ENCODE results near the gene MAEA. TPM values are rescaled to one million over a fixed set of nuclear protein-coding genes. Genes with fewer than 3 reads are reported as not detected.
A peak's percentile ranks its signal among the peaks of the same experiment; 100 is the strongest.

MAEA gene
- total RNA-seq, 4 donors from 2014 or later: 66.2 to 140 (median 83.2) TPM

DNA sequence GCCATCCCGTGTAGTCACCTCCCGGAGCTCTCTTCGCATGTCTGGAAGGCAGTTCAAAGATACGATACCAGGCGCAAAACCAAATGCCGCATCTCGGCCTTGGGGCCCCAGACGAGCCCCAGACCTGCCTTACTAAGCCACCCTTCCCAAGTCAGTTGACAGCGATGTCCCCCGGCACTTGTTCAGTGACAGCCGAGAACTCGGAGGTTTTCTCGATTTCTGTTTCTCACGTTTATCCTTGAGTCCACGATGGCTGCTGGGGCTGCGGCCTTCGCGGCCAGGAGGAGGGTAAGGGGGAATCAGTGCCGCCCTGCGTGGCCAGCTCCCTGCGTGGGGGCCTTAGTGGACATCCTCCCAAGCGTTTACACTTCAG, 7.3 kb downstream of the MAEA start:
- Histone ChIP-seq H3K27me3 (no peaks in the 10 kb centered on the region), H3K36me3 (peaks cover 0 to 48% (median 0%) of the 10 kb centered on the region in 3 donors), H3K27ac (no peak overlapping the region), H3K9me3 (no peaks in the 10 kb centered on the region), H3K4me3 (no peak overlapping the region), H3K4me1 (peaks cover 0 to 86% (median 22%) of the 10 kb centered on the region in 4 donors)
- DNase-seq (ENCODE audit: low spot score in 2 of 2): no peak
- WGBS, 2 donors: 89% methylated on average over 22 of the region's 22 CpGs
- TF ChIP-seq POLR2A (IDR thresholded peaks at IDR 0.05): no peak

- DNase-seq (ENCODE audit: low spot score in 2 of 2): no peak
- WGBS, 2 donors: 91 to 92% methylated on average over 32 of the region's 32 CpGs
- peaks cover 0 to 80% (median 16%) of the 10 kb centered on the region in 4 donors for H3K4me1 ChIP-seq
Measured at GRCh38 chr4:1297456-1298325, 8.0 kb downstream of the MAEA start.

DNA sequence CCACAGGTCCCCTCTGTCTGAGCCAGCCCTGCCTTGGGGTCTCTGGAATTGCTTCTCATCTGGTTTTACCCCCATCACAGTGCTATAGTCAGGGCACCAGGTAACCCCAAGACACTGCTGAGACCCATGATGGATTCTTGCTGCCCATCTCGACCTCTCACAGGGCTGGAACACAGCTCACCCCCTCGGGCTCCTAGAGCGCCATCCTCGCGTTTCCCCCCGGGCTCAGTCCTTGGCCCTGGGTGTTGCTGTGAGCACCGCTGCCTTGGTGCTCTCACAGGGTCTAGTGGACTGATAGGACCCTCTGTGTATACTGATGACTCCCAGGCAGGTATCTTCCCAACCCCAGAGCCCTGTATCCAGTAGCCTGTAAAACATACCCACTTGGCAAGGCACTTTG, 8.8 kb downstream of the MAEA start:
- H3K9me3 ChIP-seq: no peaks in the 10 kb centered on the region
- DNase-seq (ENCODE audit: low spot score in 2 of 2): no peak
- 92 to 96% methylated on average over 7 of the region's 7 CpGs for WGBS, 2 donors

More at GRCh38 chr4:1297456-1298325, 8.0 kb downstream of the MAEA start:
- Histone ChIP-seq H3K27ac (no peak overlapping the region), H3K27me3 (no peaks in the 10 kb centered on the region), H3K4me3 (no peak overlapping the region), H3K9me3 (no peaks in the 10 kb centered on the region), H3K36me3 (peaks cover 0 to 48% (median 0%) of the 10 kb centered on the region in 3 donors)
- no peak for TF ChIP-seq EP300 (IDR thresholded peaks at IDR 0.05)
- TF ChIP-seq, protein P1, sequence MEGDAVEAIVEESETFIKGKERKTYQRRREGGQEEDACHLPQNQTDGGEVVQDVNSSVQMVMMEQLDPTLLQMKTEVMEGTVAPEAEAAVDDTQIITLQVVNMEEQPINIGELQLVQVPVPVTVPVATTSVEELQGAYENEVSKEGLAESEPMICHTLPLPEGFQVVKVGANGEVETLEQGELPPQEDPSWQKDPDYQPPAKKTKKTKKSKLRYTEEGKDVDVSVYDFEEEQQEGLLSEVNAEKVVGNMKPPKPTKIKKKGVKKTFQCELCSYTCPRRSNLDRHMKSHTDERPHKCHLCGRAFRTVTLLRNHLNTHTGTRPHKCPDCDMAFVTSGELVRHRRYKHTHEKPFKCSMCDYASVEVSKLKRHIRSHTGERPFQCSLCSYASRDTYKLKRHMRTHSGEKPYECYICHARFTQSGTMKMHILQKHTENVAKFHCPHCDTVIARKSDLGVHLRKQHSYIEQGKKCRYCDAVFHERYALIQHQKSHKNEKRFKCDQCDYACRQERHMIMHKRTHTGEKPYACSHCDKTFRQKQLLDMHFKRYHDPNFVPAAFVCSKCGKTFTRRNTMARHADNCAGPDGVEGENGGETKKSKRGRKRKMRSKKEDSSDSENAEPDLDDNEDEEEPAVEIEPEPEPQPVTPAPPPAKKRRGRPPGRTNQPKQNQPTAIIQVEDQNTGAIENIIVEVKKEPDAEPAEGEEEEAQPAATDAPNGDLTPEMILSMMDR (IDR thresholded peaks at IDR 0.05): no peak
- TF ChIP-seq POLR2A (IDR thresholded peaks at IDR 0.05): no peak

GRCh38 chr4:1299301-1299860, 9.7 kb downstream of the MAEA start:
- WGBS, 2 donors: 76 to 83% methylated on average over 15 of the region's 15 CpGs
- Histone ChIP-seq H3K36me3 (peaks cover 0 to 48% (median 0%) of the 10 kb centered on the region in 3 donors), H3K4me1 (peaks cover 0 to 63% (median 6%) of the 10 kb centered on the region in 4 donors), H3K9me3 (no peaks in the 10 kb centered on the region), H3K27me3 (no peaks in the 10 kb centered on the region), H3K27ac (peak overlapping the region in 1 of 4 donors; percentile 27), H3K4me3 (no peak overlapping the region)
- TF ChIP-seq POLR2A (IDR thresholded peaks at IDR 0.05) (no peak), EP300 (IDR thresholded peaks at IDR 0.05) (no peak)
- TF ChIP-seq, protein P1 (IDR thresholded peaks at IDR 0.05): no peak
- no peak for DNase-seq (ENCODE audit: low spot score in 2 of 2)

More for the DNA sequence above, 8.8 kb downstream of the MAEA start:
- Histone ChIP-seq H3K4me1 (peaks cover 0 to 72% (median 15%) of the 10 kb centered on the region in 4 donors), H3K27me3 (no peaks in the 10 kb centered on the region), H3K36me3 (peaks cover 0 to 48% (median 0%) of the 10 kb centered on the region in 3 donors), H3K4me3 (no peak overlapping the region), H3K27ac (no peak overlapping the region)
- no peak for TF ChIP-seq EP300 (IDR thresholded peaks at IDR 0.05)
- TF ChIP-seq, protein P1 (IDR thresholded peaks at IDR 0.05): no peak
- TF ChIP-seq POLR2A (IDR thresholded peaks at IDR 0.05): no peak

DNA sequence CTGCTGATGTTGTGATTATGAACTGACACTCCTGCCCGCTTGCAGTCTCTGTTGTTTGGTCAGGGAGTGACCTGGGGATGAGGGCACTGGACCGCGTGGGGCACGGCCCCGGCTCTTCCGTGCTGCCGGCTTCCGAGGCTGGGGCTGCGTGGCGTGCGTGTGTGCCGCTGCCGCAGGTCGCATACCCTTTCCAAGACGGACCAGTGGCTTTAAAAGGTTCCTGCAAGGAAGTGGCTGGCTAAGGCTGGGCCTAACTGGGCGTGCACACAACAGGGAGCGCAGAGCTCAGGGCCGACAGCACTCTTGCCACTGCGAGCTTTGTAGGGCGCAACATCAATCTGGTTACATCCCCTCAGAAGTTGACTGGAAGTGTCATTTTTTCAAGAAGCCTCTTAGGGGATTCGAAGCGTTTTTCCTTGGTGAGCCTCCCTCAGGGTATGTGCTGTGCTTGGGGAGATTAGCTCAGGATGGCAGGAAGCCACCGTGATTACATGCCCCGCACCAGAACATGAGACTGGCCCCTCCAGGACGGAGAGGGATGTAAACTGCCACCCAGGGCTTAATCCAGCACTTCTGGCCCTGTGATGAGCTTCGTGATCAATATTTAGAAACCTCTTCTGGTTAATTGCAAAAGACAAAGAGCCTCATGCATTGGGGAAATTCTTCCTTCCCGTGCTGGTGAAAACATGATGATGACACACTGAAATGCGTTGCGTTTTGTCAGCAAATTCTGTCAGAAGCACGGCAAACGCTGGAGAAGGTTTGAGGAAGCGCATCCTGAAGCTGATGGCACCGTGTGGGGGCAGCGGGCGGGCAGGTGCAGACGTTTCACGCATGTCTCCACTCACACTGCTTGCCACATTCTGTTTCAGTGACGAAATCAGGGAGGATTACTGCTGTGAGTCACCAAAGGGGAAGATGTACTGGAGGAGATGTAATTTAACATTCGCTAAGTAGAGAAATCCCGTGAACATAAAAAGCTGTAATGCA, 11.1 kb downstream of the MAEA start:
- no peaks in the 10 kb centered on the region for H3K9me3 ChIP-seq
- H3K4me1 ChIP-seq: peaks cover 0 to 54% (median 2%) of the 10 kb centered on the region in 4 donors
- TF ChIP-seq, protein P1 (IDR thresholded peaks at IDR 0.05): no peak
- TF ChIP-seq EP300 (IDR thresholded peaks at IDR 0.05) (peak in 1 of 2 donors; percentile 80), POLR2A (IDR thresholded peaks at IDR 0.05) (no peak)
- WGBS, 2 donors: 85% methylated on average over 39 to 40 of the region's 40 CpGs
- peaks cover 0 to 54% (median 0%) of the 10 kb centered on the region in 3 donors for H3K36me3 ChIP-seq
- no peaks in the 10 kb centered on the region for H3K27me3 ChIP-seq
- H3K27ac ChIP-seq: peak overlapping the region in 2 of 4 donors; percentile 65 to 67
- peak in 1 of 2 donors; percentile 50 for DNase-seq (ENCODE audit: low spot score in 2 of 2)
- no peak overlapping the region for H3K4me3 ChIP-seq

Measured in tibial nerve (tissue), 4 donors.